Pancreas (tissue), 10 donors: ENCODE data around the gene MECP2. TPM values are rescaled to one million over a fixed set of nuclear protein-coding genes. Genes with fewer than 3 reads are reported as not detected.

Source experiments
- ATAC-seq, 4 donors: fragments of 200-7000 bp; cut with Tn5 transposase; one replicate each; pipeline versions ENCODE4 v1.8.0 to v1.9.1; 2020; ENCODE audit warnings: mild to moderate bottlenecking in 4 of 4, moderate library complexity in 4 of 4
- DNase-seq, 6 donors: peaks; one replicate each; pipeline ENCODE4 v3.0.0-alpha.2; 2020
- FAIRE-seq: peaks from 2 replicates; lab custom pipeline; 2012; peaks lifted over from hg19 to GRCh38; lab: Jason Lieb, UNC
- H3K27ac ChIP-seq, 4 donors: fragments of 200-600 bp; sonication (generic); 1 replicate in 3 of 4; 2 replicates in 1 of 4; pipeline versions ENCODE4 v1.5.0 to v1.8.0; 2020
- H3K27me3 ChIP-seq, 4 donors: fragments of 200-600 bp; one replicate each; pipeline ENCODE4 v1.8.0; 2021
- H3K36me3 ChIP-seq, 3 donors: fragments of 200-600 bp; sonication (generic) in 1 of 3; one replicate each; pipeline versions ENCODE4 v1.5.0 to v1.8.0; 2020 to 2021
- H3K4me1 ChIP-seq, 3 donors: fragments of 200-600 bp; one replicate each; pipeline ENCODE4 v1.8.0; 2021
- H3K4me3 ChIP-seq, 4 donors: fragments of 200-600 bp; sonication (generic) in 2 of 4; one replicate each; pipeline versions ENCODE4 v1.5.0 to v1.8.0; 2020 to 2021
- H3K9me3 ChIP-seq, 4 donors: fragments of 200-600 bp; one replicate each; pipeline ENCODE4 v1.8.0; 2021
- CTCF ChIP-seq, 4 donors: fragments of 200-600 bp; sonication (generic) in 3 of 4; IDR thresholded peaks; one replicate each; pipeline versions ENCODE4 v1.5.0 to v1.8.0; 2021; ENCODE audit warnings: antibody characterized with exemption in 4 of 4
- WGBS, 2 donors: extraction: QIAGEN DNeasy Blood & Tissue Kit; methylation state at CpG; one replicate each; pipeline ENCODE4 v1.1.7; 2013; 5-methylcytosine and 5-hydroxymethylcytosine counted together
- intact Hi-C, 3 donors: fragments of 100-400 bp; cut with DNase I; formaldehyde crosslinking; loops; one replicate each; pipeline versions ENCODE4 v1.11.1 to v1.14.2; 2022
- polyA plus RNA-seq, 2 donors: library from polyadenylated mRNA; stranded (reverse); fragments of 200-250 nt; gene quantifications; one replicate each; pipeline ENCODE4 v1.2.3, GENCODE V29; 2013
- total RNA-seq, 6 donors: library from RNA; stranded (reverse); fragmentation: NEBNext Ultra II Directional in 4 of 6; extraction: Animal tissue kit (Norgen Biotek cat#: 25700) in 4 of 6; gene quantifications; one replicate each; pipeline versions ENCODE4 v1.2.1 to v1.2.4, GENCODE V29; 2021 to 2023
- donor health status: healthy with polysubstance abuse.
- donor health status: DM: no; HTN: no; CAD: no; lungs with moderate emphysema.
- donor health status: DM: no; HTN: no; CAD: no.
- donor health status: control.
- donor health status: control.
- donor health status: Bipolar disorder and iron deficiency.
- donor health status: DM: yes; HTN: yes; CAD: no.
- donor health status: DM: no; HTN: no; CAD: no.
- donor health status: DM: no; HTN: no; CAD: no.
- donor health status: DM: yes; HTN: yes; CAD: no.

The MECP2 gene
- total and polyA plus RNA-seq, 8 donors = 17.7 to 30.8 (median 22.1) TPM

DNA sequence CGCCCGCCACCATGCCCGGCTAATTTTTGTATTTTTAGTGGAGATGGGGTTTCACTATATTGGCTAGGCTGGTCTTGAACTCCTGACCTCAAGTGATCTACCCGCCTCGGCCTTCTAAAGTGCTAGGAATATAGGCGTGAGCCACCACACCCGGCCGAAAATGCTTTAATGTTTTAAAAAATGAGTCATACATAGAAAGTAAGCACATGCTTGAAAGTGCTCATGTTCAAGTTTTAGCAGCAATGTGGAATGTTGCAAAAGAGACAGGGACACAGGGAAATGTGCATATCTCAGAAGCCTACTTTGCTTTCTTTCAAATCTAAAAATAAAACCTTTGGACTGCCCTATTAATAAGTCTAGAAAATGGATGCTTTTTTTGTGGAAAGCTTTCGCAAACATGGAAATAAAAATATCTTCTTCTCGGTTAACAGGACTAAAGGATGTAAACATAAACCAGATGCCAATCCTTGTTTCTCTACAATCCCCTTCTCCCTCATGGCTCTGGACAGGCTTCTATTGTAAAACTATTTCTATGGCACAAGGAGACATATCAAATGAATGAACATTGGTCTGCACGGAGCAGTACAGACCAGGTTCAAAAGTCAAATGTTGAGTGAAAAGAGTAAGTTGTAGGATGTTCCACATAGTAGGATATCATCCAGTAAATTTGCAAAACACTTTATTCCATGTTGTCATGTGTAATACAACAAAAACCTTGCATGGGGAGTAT, 15.0 kb downstream of the MECP2 start:
- H3K4me1 ChIP-seq = no peaks in the 10 kb centered on the region
- peaks cover 0 to 11% (median 0%) of the 10 kb centered on the region in 4 donors for H3K27me3 ChIP-seq
- H3K4me3 ChIP-seq = no peak overlapping the region
- ATAC-seq (no peak), FAIRE-seq (no peak), DNase-seq (no peak)
- no peak for TF ChIP-seq CTCF (IDR thresholded peaks at IDR 0.05)
- no peaks in the 10 kb centered on the region for H3K9me3 ChIP-seq
- intact Hi-C loops = no loop called here
- H3K36me3 ChIP-seq = no peaks in the 10 kb centered on the region
- whole genome bisulfite sequencing, 2 donors = 58 to 74% methylated on average over 11 of the region's 11 CpGs
- H3K27ac ChIP-seq = no peak overlapping the region

DNA sequence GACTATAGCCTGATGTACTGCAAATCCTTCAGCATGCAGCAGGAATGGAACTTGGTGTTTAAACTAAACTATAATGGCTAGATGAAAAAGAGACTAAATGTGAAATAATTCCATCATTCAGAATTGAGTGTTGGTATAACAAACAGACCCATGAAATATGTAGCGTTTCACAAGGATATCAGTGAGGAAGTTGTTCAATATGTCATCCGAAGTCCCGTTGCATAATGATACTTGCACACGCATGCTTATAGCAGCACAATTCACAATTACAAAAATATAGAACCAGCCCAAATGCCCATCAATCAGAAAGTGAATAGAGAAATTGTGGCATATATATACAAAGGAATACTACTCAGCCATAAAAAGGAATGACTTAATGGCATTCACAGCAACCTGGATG, 20.4 kb downstream of the MECP2 start:
- ATAC-seq (no peak), FAIRE-seq (no peak), DNase-seq (no peak)
- H3K27me3 ChIP-seq = peaks cover 0 to 4% (median 0%) of the 10 kb centered on the region in 4 donors
- 90% methylated on average over 4 of the region's 4 CpGs for WGBS, 2 donors
- no peaks in the 10 kb centered on the region for H3K9me3 ChIP-seq
- H3K27ac ChIP-seq = no peak overlapping the region
- H3K4me3 ChIP-seq = no peak overlapping the region
- TF ChIP-seq CTCF (IDR thresholded peaks at IDR 0.05) = no peak
- intact Hi-C loops = no loop called here
- H3K4me1 ChIP-seq = no peaks in the 10 kb centered on the region
- H3K36me3 ChIP-seq = no peaks in the 10 kb centered on the region

DNA sequence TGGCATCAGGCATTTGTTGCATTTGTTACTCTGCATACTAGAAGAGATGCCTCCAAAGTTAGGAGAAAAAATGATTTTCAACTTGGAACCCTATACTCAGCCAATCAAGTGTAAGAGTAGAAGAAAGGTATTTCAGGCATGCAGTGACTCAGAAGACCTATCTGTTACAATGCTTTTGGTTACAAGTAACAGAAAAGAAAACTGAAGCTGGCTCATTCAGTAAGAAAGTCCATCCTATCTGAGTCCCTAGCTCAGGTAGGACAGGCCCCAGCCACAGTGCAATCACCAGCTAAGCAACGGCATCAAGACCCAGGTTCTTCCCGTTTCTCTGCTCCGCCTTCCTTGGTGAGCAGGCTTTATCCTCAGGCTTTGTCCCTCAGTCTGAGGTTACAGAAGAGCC, 23.3 kb downstream of the MECP2 start:
- no peaks in the 10 kb centered on the region for H3K36me3 ChIP-seq
- TF ChIP-seq CTCF (IDR thresholded peaks at IDR 0.05) = no peak
- no peak overlapping the region for H3K4me3 ChIP-seq
- DNase-seq = no peak
- H3K27ac ChIP-seq = no peak overlapping the region
- H3K4me1 ChIP-seq = no peaks in the 10 kb centered on the region
- WGBS, 2 donors = 71 to 76% methylated on average over 3 of the region's 3 CpGs
- H3K27me3 ChIP-seq = peaks cover 0 to 8% (median 0%) of the 10 kb centered on the region in 4 donors
- H3K9me3 ChIP-seq = no peaks in the 10 kb centered on the region
- FAIRE-seq = no peak
- peak in 2 of 4 donors; percentile 35 to 63 for ATAC-seq
- intact Hi-C loops = no loop called here

GRCh38 chrX:154072192-154072591, 25.3 kb downstream of the MECP2 start:
- 64 to 76% methylated on average over 1 of the region's 1 CpG for WGBS, 2 donors

More at GRCh38 chrX:154072192-154072591, 25.3 kb downstream of the MECP2 start:
- H3K4me3 ChIP-seq = no peak overlapping the region
- no peaks in the 10 kb centered on the region for H3K4me1 ChIP-seq
- intact Hi-C loops = no loop called here
- no peaks in the 10 kb centered on the region for H3K9me3 ChIP-seq
- H3K27ac ChIP-seq = no peak overlapping the region
- FAIRE-seq = no peak
- TF ChIP-seq CTCF (IDR thresholded peaks at IDR 0.05) = no peak
- no peaks in the 10 kb centered on the region for H3K36me3 ChIP-seq
- no peak for ATAC-seq
- no peak for DNase-seq
- peaks cover 0 to 8% (median 0%) of the 10 kb centered on the region in 4 donors for H3K27me3 ChIP-seq
